HepG2 (cell line): ENCODE measurements around the gene CISH. TPM values are rescaled to one million over a fixed set of nuclear protein-coding genes. Genes with fewer than 3 reads are reported as not detected.

Experiments used
- ASH2L ChIP-seq: fragments of 300-600, 200-600 bp; sonication (generic); IDR thresholded peaks from 2 replicates; pipeline ENCODE4 v1.7.0; 2017; ENCODE audit warnings: low read depth, mild to moderate bottlenecking, moderate library complexity, mixed read lengths, low read length; ENCODE audit not compliant: insufficient read length
- ATF7-NPFF ChIP-seq: sonication (generic); formaldehyde crosslinking; IDR thresholded peaks from 2 replicates; pipeline ENCODE4 v1.8.1; 2023; ENCODE audit warnings: mild to moderate bottlenecking, low read depth, missing genetic modification reagents, moderate library complexity
- EP300 ChIP-seq, 3 experiments: sonication (generic) in 1 of 3; formaldehyde crosslinking in 1 of 3; IDR thresholded peaks; 2 replicates each; pipeline versions ENCODE4 v1.5.1 to v1.6.1; 2011 to 2020; ENCODE audit warnings: low read depth in 2 of 3, low read length in 2 of 3, borderline replicate concordance in 1 of 3, improper control_type of control experiment in 1 of 3, mild to moderate bottlenecking in 1 of 3, missing genetic modification reagents in 1 of 3, moderate library complexity in 1 of 3
- FOXC1 ChIP-seq: sonication (generic); formaldehyde crosslinking; IDR thresholded peaks from 2 replicates; pipeline ENCODE4 v1.8.0; 2022; ENCODE audit warnings: mild to moderate bottlenecking, missing genetic modification reagents, borderline replicate concordance
- IKZF4 ChIP-seq: sonication (generic); formaldehyde crosslinking; IDR thresholded peaks from 2 replicates; pipeline ENCODE4 v1.5.1; 2020; ENCODE audit warnings: borderline replicate concordance, mild to moderate bottlenecking, low read depth, missing genetic modification reagents; ENCODE audit errors: not compliant biosample characterization
- IKZF5 ChIP-seq: IDR thresholded peaks from 2 replicates; pipeline ENCODE4 v1.6.1; 2018; ENCODE audit warnings: missing genetic modification reagents, mild to moderate bottlenecking, missing compliant biosample characterization
- LCORL ChIP-seq, 2 experiments: fragments of 450-650 bp in 1 of 2; sonication (generic) in 1 of 2; formaldehyde crosslinking in 1 of 2; IDR thresholded peaks; 2 replicates each; pipeline versions ENCODE4 v1.5.0 to v1.6.1; 2017 to 2020; ENCODE audit warnings: antibody characterized with exemption in 1 of 2, missing genetic modification reagents in 1 of 2
- MED13 ChIP-seq: sonication (generic); formaldehyde crosslinking; IDR thresholded peaks from 2 replicates; pipeline ENCODE4 v1.5.0; 2020; ENCODE audit warnings: missing genetic modification reagents
- MIER3 ChIP-seq: IDR thresholded peaks from 2 replicates; pipeline ENCODE4 v1.6.1; 2016; ENCODE audit warnings: missing compliant biosample characterization, borderline replicate concordance
- MTA3 ChIP-seq: sonication (generic); formaldehyde crosslinking; IDR thresholded peaks from 2 replicates; pipeline ENCODE4 v1.4.0; 2020; ENCODE audit warnings: missing genetic modification reagents
- RXRA ChIP-seq: sonication (generic); formaldehyde crosslinking; IDR thresholded peaks from 2 replicates; pipeline ENCODE4 v1.5.1; 2020; ENCODE audit warnings: missing genetic modification reagents
- WIZ ChIP-seq: sonication (generic); formaldehyde crosslinking; IDR thresholded peaks from 2 replicates; pipeline ENCODE4 v1.5.1; 2020; ENCODE audit warnings: mild to moderate bottlenecking, missing genetic modification reagents
- YEATS2 ChIP-seq: sonication (generic); formaldehyde crosslinking; IDR thresholded peaks from 2 replicates; pipeline ENCODE4 v1.4.0; 2020; ENCODE audit warnings: missing genetic modification reagents, borderline replicate concordance
- YY1 ChIP-seq: IDR thresholded peaks from 2 replicates; pipeline ENCODE4 v1.6.1; 2011; ENCODE audit warnings: low read length, low read depth, moderate library complexity, mild to moderate bottlenecking; ENCODE audit not compliant: insufficient read depth, insufficient replicate concordance
- ZBTB7B ChIP-seq: sonication (generic); formaldehyde crosslinking; IDR thresholded peaks from 2 replicates; pipeline ENCODE4 v1.4.0; 2020; ENCODE audit warnings: missing genetic modification reagents
- ZNF225 ChIP-seq: sonication (generic); formaldehyde crosslinking; IDR thresholded peaks from 2 replicates; pipeline ENCODE4 v1.4.0; 2020; ENCODE audit warnings: mild to moderate bottlenecking, missing genetic modification reagents
- ZNF431 ChIP-seq: sonication (generic); formaldehyde crosslinking; IDR thresholded peaks from 2 replicates; pipeline ENCODE4 v1.9.0; 2022; ENCODE audit warnings: missing genetic modification reagents, low read depth, mild to moderate bottlenecking, borderline replicate concordance
- ZNF512B ChIP-seq: sonication (generic); formaldehyde crosslinking; IDR thresholded peaks from 2 replicates; pipeline ENCODE4 v1.5.1; 2020; ENCODE audit warnings: missing genetic modification reagents, mild to moderate bottlenecking, borderline replicate concordance
- ZNF564 ChIP-seq: sonication (generic); formaldehyde crosslinking; IDR thresholded peaks from 2 replicates; pipeline ENCODE4 v1.8.1; 2023; ENCODE audit warnings: mild to moderate bottlenecking, missing genetic modification reagents
- ZNF607 ChIP-seq: sonication (generic); formaldehyde crosslinking; IDR thresholded peaks from 2 replicates; pipeline ENCODE4 v1.5.1; 2020; ENCODE audit warnings: missing genetic modification reagents, mild to moderate bottlenecking, borderline replicate concordance
- ZNF703 ChIP-seq: sonication (generic); formaldehyde crosslinking; IDR thresholded peaks from 2 replicates; pipeline ENCODE4 v1.5.1; 2020; ENCODE audit warnings: missing genetic modification reagents, mild to moderate bottlenecking, moderate library complexity, borderline replicate concordance
- polyA plus RNA-seq, 8 experiments: library from polyadenylated mRNA; depleted of rRNA in 3 of 8; stranded (reverse) in 7 of 8; unstranded in 1 of 8; fragments of >200 nt; fragmentation: Illumina TruSeq in 4 of 8; extraction: Trizol in 4 of 8; gene quantifications; 2 replicates each; pipeline versions ENCODE4 v1.2.1 to v1.2.3, GENCODE V29; 2011 to 2016; ENCODE audit warnings: low read depth in 4 of 8, missing spikeins in 1 of 8, mixed read lengths in 1 of 8; ENCODE audit not compliant: insufficient read depth in 1 of 8
- total RNA-seq, 5 experiments: library from RNA; depleted of rRNA; stranded (reverse); fragments of >200 nt; fragmentation: Illumina TruSeq; extraction: Trizol; gene quantifications; 2 replicates each; pipeline ENCODE4 v1.2.3, GENCODE V29; 2016; ENCODE audit warnings: low read depth in 1 of 5
- TF ChIP-seq, protein P1 (sequence below): sonication (generic); formaldehyde crosslinking; IDR thresholded peaks from 2 replicates; pipeline ENCODE4 v1.8.1; 2023; ENCODE audit warnings: mild to moderate bottlenecking, missing genetic modification reagents

The CISH gene
- total and polyA plus RNA-seq, 2 of the 13 experiments (the other 11 are each of a cell fraction or from before 2014, with no cell fraction given): 0.91 to 1.5 TPM

DNA sequence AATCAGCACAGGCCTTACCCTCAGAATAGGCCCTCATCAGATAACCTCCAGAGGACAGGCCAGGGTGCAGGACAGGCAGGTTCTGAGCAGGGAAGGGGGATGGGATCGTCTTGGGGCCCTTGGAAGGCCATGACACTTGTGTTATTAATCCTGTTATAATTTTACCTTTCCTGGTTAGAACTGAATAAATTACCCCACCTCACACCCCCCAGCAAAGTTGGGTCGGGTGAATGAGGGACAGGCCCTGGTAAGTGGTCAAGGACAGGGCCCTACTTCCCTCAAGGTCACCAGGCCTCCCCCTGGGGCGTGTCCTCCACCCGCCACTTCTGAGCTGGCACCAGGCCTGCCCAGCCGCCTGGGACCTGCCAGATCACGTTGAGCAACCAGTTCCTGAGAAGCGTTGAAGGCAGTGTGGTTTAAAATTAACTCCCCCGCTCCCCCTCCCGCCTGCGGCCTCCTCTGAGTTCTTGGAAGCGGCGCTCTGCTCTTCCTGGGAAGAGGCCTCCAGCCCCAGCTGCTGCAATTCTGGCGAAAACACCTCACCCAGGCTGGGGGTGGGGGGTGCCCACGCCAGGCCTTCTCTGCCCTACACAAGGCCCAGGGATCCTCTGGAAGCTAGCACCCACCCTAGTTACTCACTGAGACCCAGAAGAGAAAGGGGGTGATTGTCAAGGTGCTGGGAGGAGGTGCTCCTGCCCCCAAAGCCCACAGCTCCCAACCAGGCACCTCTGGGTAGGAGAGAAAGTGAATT, 10.6 kb downstream of the CISH start (continued):
- TF ChIP-seq, protein P1, sequence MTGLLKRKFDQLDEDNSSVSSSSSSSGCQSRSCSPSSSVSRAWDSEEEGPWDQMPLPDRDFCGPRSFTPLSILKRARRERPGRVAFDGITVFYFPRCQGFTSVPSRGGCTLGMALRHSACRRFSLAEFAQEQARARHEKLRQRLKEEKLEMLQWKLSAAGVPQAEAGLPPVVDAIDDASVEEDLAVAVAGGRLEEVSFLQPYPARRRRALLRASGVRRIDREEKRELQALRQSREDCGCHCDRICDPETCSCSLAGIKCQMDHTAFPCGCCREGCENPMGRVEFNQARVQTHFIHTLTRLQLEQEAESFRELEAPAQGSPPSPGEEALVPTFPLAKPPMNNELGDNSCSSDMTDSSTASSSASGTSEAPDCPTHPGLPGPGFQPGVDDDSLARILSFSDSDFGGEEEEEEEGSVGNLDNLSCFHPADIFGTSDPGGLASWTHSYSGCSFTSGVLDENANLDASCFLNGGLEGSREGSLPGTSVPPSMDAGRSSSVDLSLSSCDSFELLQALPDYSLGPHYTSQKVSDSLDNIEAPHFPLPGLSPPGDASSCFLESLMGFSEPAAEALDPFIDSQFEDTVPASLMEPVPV (CRISPR knock-in tag): peak; percentile 64
- peak; percentile 49; the same call in 1 of the 2 replicates for TF ChIP-seq FOXC1 (CRISPR knock-in tag)
- TF ChIP-seq EP300 (IDR thresholded peaks at IDR 0.05; ENCODE audit: low read depth in 2 of 2, low read length in 2 of 2): peak in 1 of 2 experiments; percentile 74; a peak in 2 of 4 replicates
- peak; percentile 76; the same call in 1 of the 2 replicates for TF ChIP-seq EP300 (CRISPR knock-in tag; IDR thresholded peaks at IDR 0.05; ENCODE audit: borderline replicate concordance)
- TF ChIP-seq MED13: peak; percentile 57; the same call in 1 of the 2 replicates
- TF ChIP-seq YY1: peak; percentile 32
- TF ChIP-seq ZNF512B (CRISPR knock-in tag): no peak
- TF ChIP-seq ZNF607 (CRISPR knock-in tag): no peak
- peak; percentile 67; the same call in 1 of the 2 replicates for TF ChIP-seq YEATS2 (CRISPR knock-in tag)
- TF ChIP-seq MTA3 (CRISPR knock-in tag): no peak
- TF ChIP-seq LCORL (IDR thresholded peaks at IDR 0.05): no peak
- peak; percentile 93 for TF ChIP-seq LCORL (CRISPR knock-in tag; IDR thresholded peaks at IDR 0.05)
- 0 out of 2 replicates have a peak, but pooled peaks have one; percentile 39 for TF ChIP-seq ZNF225 (CRISPR knock-in tag)
- peak; percentile 40 for TF ChIP-seq ASH2L
- peak; percentile 83; the same call in 1 of the 2 replicates for TF ChIP-seq ZBTB7B (CRISPR knock-in tag)
- TF ChIP-seq MIER3 (CRISPR knock-in tag): peak; percentile 78; the same call in 1 of the 2 replicates
- TF ChIP-seq IKZF4 (CRISPR knock-in tag): peak; percentile 10
- peak; percentile 85 for TF ChIP-seq RXRA
- peak; percentile 67; the same call in 1 of the 2 replicates for TF ChIP-seq ATF7-NPFF
- TF ChIP-seq IKZF5: peak; percentile 37; the same call in 1 of the 2 replicates
- 0 out of 2 replicates have a peak, but pooled peaks have one; percentile 22 for TF ChIP-seq ZNF703 (CRISPR knock-in tag)
- peak; percentile 71; the same call in 1 of the 2 replicates for TF ChIP-seq WIZ (CRISPR knock-in tag)
- TF ChIP-seq ZNF431 (CRISPR knock-in tag): peak; percentile 93
- TF ChIP-seq ZNF564 (CRISPR knock-in tag): no peak
